Retinal pigment epithelial cell (primary cell): ENCODE measurements around the gene ELAVL1.
"Not testable (repeated sequence)": the region's sequence is repeated elsewhere in the genome, so short reads cannot be mapped to it uniquely, and the experiment has no call there.

Experiments
- DNase-seq: peaks from one replicate; pipeline ENCODE4 v3.0.0-alpha.2; 2010; ENCODE audit warnings: low read depth
- H3K4me3 ChIP-seq: 2 replicates; pipeline ENCODE4 v1.5.1; 2011; ENCODE audit warnings: mild to moderate bottlenecking, low read length, control low read depth, moderate library complexity
- CTCF ChIP-seq: conservative IDR thresholded peaks from 2 replicates; pipeline ENCODE4 v1.5.1; 2011; ENCODE audit warnings: low read depth, low read length, control low read depth, inconsistent platforms

Gene ELAVL1

GRCh38 chr19:7920519-7921301, 84.7 kb downstream of the ELAVL1 start:
- peak; percentile 68 for DNase-seq
- no peak for TF ChIP-seq CTCF
- peak overlapping the region; percentile 61 for H3K4me3 ChIP-seq

- H3K4me3 ChIP-seq = peak within 1 kb of the TSS; percentile 61
- TF ChIP-seq CTCF = no peak
- peak; percentile 49 for DNase-seq
Measured at GRCh38 chr19:7919610-7920518, 85.6 kb downstream of the ELAVL1 start, which contains the start of gene SNAPC2. SNAPC2 (plus strand) TSS chr19:7920338; CDS start chr19:7920367, 29 bp downstream.

GRCh38 chr19:7918615-7919421, 86.6 kb downstream of the ELAVL1 start:
- no peak overlapping the region for H3K4me3 ChIP-seq
- TF ChIP-seq CTCF = no peak
- DNase-seq = no peak

- DNase-seq, H3K4me3 ChIP-seq: not testable (repeated sequence)
Measured at GRCh38 chr19:7918062-7918614, 87.3 kb downstream of the ELAVL1 start.

- TF ChIP-seq CTCF = peak; percentile 64
- H3K4me3 ChIP-seq = peak overlapping the region; percentile 14
- DNase-seq = no peak
Measured at GRCh38 chr19:7917267-7918061, 88.0 kb downstream of the ELAVL1 start.

- TF ChIP-seq CTCF = no peak
- no peak for DNase-seq
- peak overlapping the region; percentile 14 for H3K4me3 ChIP-seq
Measured at GRCh38 chr19:7916955-7917266, 88.5 kb downstream of the ELAVL1 start.
